HG03354 (cell line): Measurements from ENCODE around the gene ZSWIM4.

Source experiments
- ATAC-seq: cut with Tn5 transposase; IDR thresholded peaks from one replicate; pipeline ENCODE4 v1.9.1; 2021; ENCODE audit warnings: mild to moderate bottlenecking; ENCODE audit not compliant: unreplicated experiment, poor library complexity, severe bottlenecking

The ZSWIM4 gene

GRCh38 chr19:13864667-13865570, 69.7 kb downstream of the ZSWIM4 start:
- ATAC-seq = no peak

- no peak for ATAC-seq
These were observed 70.6 kb downstream of the ZSWIM4 start for GRCh38 chr19:13865571-13866462.

- no peak for ATAC-seq
These were observed 71.3 kb downstream of the ZSWIM4 start for GRCh38 chr19:13866463-13867046.

GRCh38 chr19:13868663-13869062, 73.4 kb downstream of the ZSWIM4 start:
- ATAC-seq = no peak

GRCh38 chr19:13869281-13869680, 74.0 kb downstream of the ZSWIM4 start:
- no peak for ATAC-seq

GRCh38 chr19:13870873-13871272, 75.6 kb downstream of the ZSWIM4 start:
- ATAC-seq = no peak

- no peak for ATAC-seq
These were observed 77.1 kb downstream of the ZSWIM4 start for GRCh38 chr19:13872339-13872694.

GRCh38 chr19:13872695-13873389, 77.6 kb downstream of the ZSWIM4 start:
- no peak for ATAC-seq

GRCh38 chr19:13873834-13874515, 78.7 kb downstream of the ZSWIM4 start:
- no peak for ATAC-seq

- ATAC-seq = no peak
These were observed 80.6 kb downstream of the ZSWIM4 start for GRCh38 chr19:13875824-13876223.

GRCh38 chr19:13876834-13877233, 81.6 kb downstream of the ZSWIM4 start, which contains the start of gene NANOS3:
Gene NANOS3 (plus strand): TSS chr19:13877134. CDS start chr19:13877249, 115 bp downstream.
- ATAC-seq = no peak

GRCh38 chr19:13877303-13877702, 82.1 kb downstream of the ZSWIM4 start:
- no peak for ATAC-seq

GRCh38 chr19:13880059-13881043, 85.1 kb downstream of the ZSWIM4 start:
- peak; percentile 87 for ATAC-seq

- no peak for ATAC-seq
These were observed 86.0 kb downstream of the ZSWIM4 start for GRCh38 chr19:13881251-13881691.
